AG04450 (cell line): Measurements from ENCODE around the gene SCD5. TPM values are rescaled to one million over a fixed set of nuclear protein-coding genes. Genes with fewer than 3 reads are reported as not detected.

Experiments
- CTCF ChIA-PET: fragments of 300-600, 350-600 bp; formaldehyde crosslinking; extraction: SDS; loops from one replicate; lab custom pipeline; 2022; ENCODE audit warnings: antibody characterized with exemption, inconsistent platforms; lab: Charles Lee
- POLR2A ChIA-PET: fragments of 350-600 bp; formaldehyde crosslinking; extraction: SDS; loops from one replicate; lab custom pipeline; 2021; ENCODE audit warnings: antibody characterized with exemption, inconsistent platforms; lab: Yijun Ruan, JAX
- DNase-seq: peaks from one replicate; pipeline ENCODE4 v3.0.0-alpha.2; 2011; ENCODE audit warnings: low read depth, low spot score
- H3K27ac ChIP-seq: one replicate; pipeline ENCODE4 v1.5.1; 2012; ENCODE audit warnings: low read depth, low read length, control low read depth
- H3K27me3 ChIP-seq: one replicate; pipeline ENCODE4 v1.6.0; 2012; ENCODE audit warnings: low read length; ENCODE audit not compliant: control insufficient read depth, insufficient read depth
- H3K4me3 ChIP-seq: 2 replicates; pipeline ENCODE4 v1.5.1; 2011; ENCODE audit warnings: mild to moderate bottlenecking, low read depth, low read length, control low read depth
- H3K9me3 ChIP-seq: 2 replicates; pipeline ENCODE4 v1.5.1; 2012; ENCODE audit warnings: low read length; ENCODE audit not compliant: control insufficient read depth, insufficient read depth
- CTCF ChIP-seq: IDR thresholded peaks from 2 replicates; pipeline ENCODE4 v1.5.1; 2011; ENCODE audit warnings: low read depth, low read length, control low read depth, inconsistent platforms
- polyA plus RNA-seq: library from polyadenylated mRNA; depleted of rRNA; stranded (reverse); fragments of >200 nt; gene quantifications from 2 replicates; pipeline ENCODE4 v1.2.3, GENCODE V29; 2011

Gene SCD5
- polyA plus RNA-seq, 1 experiment = 13.1 TPM

- DNase-seq = no peak
- Histone ChIP-seq H3K9me3 (no peaks in the 10 kb centered on the region), H3K27ac (no peak overlapping the region), H3K4me3 (no peak overlapping the region), H3K27me3 (peaks cover 2% of the 10 kb centered on the region)
- ChIA-PET CTCF (interaction anchor here (3.4 kb wide), 1 partner anchor 40 kb away, joined by 14 read pairs; no protein-coding TSS in a partner anchor), POLR2A (interaction anchor here (0.6 to 0.7 kb wide), 2 partner anchors 75 to 350 kb away, joined by 4 to 7 read pairs; no protein-coding TSS in a partner anchor)
- no peak for TF ChIP-seq CTCF
Measured at GRCh38 chr4:82779032-82779431, 19.6 kb downstream of the SCD5 start.

- Histone ChIP-seq H3K27ac (no peak overlapping the region), H3K27me3 (peaks cover 2% of the 10 kb centered on the region), H3K9me3 (no peaks in the 10 kb centered on the region), H3K4me3 (no peak overlapping the region)
- no peak for TF ChIP-seq CTCF
- ChIA-PET CTCF (interaction anchor here (0.6 to 3.4 kb wide), 3 partner anchors 13 to 136 kb away, joined by 3 to 14 read pairs (median 6); no protein-coding TSS in a partner anchor), POLR2A (no interaction called here)
- DNase-seq = no peak
Measured at GRCh38 chr4:82777857-82778525, 20.6 kb downstream of the SCD5 start.

- DNase-seq = peak; percentile 15
- ChIA-PET POLR2A (no interaction called here), CTCF (interaction anchor here (3.4 kb wide), 1 partner anchor 38 kb away, joined by 14 read pairs; no protein-coding TSS in a partner anchor)
- Histone ChIP-seq H3K9me3 (no peaks in the 10 kb centered on the region), H3K4me3 (no peak overlapping the region), H3K27me3 (peaks cover 5% of the 10 kb centered on the region), H3K27ac (no peak overlapping the region)
- no peak for TF ChIP-seq CTCF
Measured at GRCh38 chr4:82776925-82777542, 21.6 kb downstream of the SCD5 start.

GRCh38 chr4:82775243-82775642, 23.4 kb downstream of the SCD5 start:
- POLR2A ChIA-PET = no interaction called here

More at GRCh38 chr4:82775243-82775642, 23.4 kb downstream of the SCD5 start:
- peak overlapping the region; percentile 2 for H3K27ac ChIP-seq
- no peak for TF ChIP-seq CTCF
- peaks cover 9% of the 10 kb centered on the region for H3K27me3 ChIP-seq
- H3K4me3 ChIP-seq = no peak overlapping the region
- H3K9me3 ChIP-seq = no peaks in the 10 kb centered on the region
- no peak for DNase-seq
- CTCF ChIA-PET = interaction anchor here (0.6 kb wide), 1 partner anchor 36 kb away, joined by 3 read pairs; no protein-coding TSS in a partner anchor
